GM18526 (cell line): Measurements from ENCODE around the gene ELFN1.

Experiments
- POLR2A ChIP-seq: IDR thresholded peaks from 3 replicates; pipeline ENCODE4 v1.6.1; 2011; ENCODE audit not compliant: insufficient read length; ENCODE audit errors: extremely low read depth

ELFN1 gene

GRCh38 chr7:1675673-1676549, 5.8 kb downstream of the ELFN1 start:
- no peak for TF ChIP-seq POLR2A

- TF ChIP-seq POLR2A: no peak
These were observed 6.5 kb downstream of the ELFN1 start for GRCh38 chr7:1676550-1677078.

DNA sequence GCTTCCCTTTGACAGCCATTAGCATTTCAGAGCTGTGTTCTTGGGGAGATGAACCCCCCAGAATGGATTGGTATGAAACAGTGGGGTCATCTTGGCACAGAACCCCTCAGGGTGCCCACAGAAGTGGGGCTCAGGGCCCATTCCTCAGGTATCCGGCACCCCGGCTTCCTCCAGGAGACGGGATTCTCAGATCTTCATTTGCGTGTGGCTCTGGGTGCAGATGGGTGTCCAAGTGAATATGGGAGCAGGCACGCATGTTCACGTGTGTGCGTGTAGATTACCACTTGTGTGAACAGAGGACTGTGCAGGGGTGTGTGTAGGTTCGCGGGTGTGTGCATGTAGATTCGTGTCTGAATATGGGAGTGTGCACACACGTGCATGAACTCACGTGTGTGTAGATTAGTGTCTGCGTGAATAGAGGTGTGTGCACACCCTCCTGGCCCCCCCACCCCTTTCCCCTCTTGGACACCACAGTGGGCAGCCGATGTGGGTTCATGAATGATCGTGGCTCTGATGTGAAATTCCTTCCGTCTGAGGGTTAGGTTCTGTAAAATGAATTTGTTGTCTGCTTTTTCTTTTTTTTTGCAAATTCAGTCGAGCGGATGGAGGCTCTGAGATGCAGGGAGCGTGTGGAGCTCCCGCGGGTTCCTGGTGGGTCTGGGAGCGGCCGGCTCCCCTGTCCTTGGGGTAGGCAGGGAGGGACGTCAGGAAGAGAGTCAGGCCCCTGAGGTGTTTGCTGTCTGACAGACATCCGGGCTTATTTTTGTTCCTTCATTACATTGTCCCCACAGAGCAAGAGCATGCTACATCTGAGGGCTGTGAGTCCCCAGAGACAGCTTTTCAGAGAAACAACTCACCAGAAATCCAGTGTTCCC, 7.4 kb downstream of the ELFN1 start:
- TF ChIP-seq POLR2A: no peak

GRCh38 chr7:1678081-1678543, 8.0 kb downstream of the ELFN1 start:
- no peak for TF ChIP-seq POLR2A

DNA sequence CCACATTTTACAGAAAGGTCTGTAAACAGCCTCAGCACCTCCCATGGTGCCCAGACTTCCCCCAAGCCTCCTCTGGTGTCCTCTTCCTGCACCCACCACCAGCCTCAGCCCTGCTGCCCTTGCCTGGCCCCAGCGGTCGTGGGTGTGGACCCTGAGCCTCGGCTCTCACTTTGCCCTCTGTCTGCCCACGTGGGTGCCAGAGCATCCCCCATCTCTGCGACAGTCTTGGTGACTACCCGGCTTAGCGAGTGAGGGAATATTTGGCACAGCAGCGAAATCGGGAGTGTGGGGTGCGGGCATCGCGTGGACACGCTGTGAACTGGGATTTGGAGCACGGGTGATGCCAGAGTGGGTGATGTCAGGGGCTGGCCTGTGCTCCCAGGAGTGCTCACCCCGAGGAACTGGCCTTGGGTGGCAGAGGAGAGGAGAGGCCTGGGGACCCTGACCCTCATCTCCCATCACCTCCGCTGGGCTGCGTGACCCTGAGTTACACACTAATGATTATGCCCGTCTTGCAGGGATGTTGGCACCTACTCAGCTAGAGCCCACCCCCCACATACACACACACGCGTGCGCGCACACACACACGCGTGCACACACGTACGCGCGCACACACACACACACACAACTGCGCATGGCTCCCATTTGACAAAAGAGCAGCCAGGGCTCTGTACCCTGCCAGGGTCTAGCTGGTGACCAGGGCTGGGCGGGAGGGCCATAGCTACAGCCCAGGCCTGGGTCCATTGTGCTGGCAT, 8.7 kb downstream of the ELFN1 start:
- no peak for TF ChIP-seq POLR2A

GRCh38 chr7:1679326-1679965, 9.4 kb downstream of the ELFN1 start:
- TF ChIP-seq POLR2A: no peak

DNA sequence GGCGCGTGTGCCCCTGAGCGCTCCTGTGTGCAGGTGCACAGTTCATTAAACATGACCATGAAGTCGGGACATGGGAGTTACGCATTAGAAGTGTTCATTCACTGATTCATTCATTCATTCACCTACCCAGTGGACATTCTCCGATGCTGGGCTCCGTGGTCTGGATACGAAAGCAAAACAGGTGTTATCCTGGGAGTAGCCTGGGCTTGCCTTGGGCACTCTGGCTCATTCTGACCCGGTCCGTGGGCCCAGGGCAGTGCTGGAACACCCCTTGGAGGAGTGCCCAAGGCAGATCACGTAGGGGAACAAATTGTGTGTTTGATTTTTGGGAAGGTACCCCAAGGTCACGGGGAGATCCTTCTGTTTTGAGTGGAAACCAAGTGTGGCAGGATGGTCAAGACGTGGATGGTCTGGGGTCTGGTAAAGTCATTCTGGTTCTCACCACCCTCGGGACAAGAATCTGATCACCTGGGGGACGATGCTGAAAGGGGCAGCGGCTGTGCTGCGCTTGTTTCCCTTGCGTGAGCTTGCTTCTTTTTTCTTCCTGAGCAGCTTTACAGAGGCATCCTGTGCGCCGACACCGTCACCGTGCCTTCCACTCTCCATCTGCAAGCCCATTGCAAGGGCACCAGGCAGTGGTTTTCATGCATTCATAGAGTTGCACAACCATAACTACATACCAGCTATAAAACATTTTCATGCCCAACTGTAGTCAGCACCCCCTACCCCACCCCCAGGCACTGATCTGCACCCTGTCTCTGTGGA, 10.1 kb downstream of the ELFN1 start:
- no peak for TF ChIP-seq POLR2A

GRCh38 chr7:1681581-1681980, 11.5 kb downstream of the ELFN1 start:
- no peak for TF ChIP-seq POLR2A

GRCh38 chr7:1685000-1685624, 15.0 kb downstream of the ELFN1 start:
- no peak for TF ChIP-seq POLR2A

DNA sequence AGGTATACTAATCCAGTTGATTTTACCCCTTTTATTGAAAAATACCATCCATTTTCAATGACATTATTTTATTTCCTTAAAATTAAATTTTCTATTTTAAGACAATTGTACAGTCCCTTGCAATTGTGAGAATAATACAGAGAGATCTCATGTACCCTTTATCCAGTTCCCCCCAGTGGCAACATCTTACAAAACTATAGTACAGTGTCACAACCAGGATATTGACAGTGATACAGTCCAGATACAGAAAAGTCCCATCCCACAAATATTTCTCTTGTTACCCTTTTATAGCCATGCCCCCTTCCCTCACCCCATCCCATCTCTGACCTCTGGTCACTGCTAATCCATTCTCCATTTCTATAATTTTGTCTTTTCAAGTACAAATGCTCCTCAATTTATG, 18.5 kb downstream of the ELFN1 start:
- TF ChIP-seq POLR2A: no peak

- TF ChIP-seq POLR2A: no peak
These were observed 19.2 kb downstream of the ELFN1 start for GRCh38 chr7:1689311-1689710.

- TF ChIP-seq POLR2A: no peak
These were observed 20.4 kb downstream of the ELFN1 start for GRCh38 chr7:1690359-1690958.

- TF ChIP-seq POLR2A: no peak
These were observed 21.0 kb downstream of the ELFN1 start for GRCh38 chr7:1691096-1691495.
